GM12878 (cell line): Measurements from ENCODE around the gene PMF1. TPM values are rescaled to one million over a fixed set of nuclear protein-coding genes. Genes with fewer than 3 reads are reported as not detected.

Experiments
- BACH1 ChIP-seq: fragments of 450-650 bp; IDR thresholded peaks from 2 replicates; pipeline ENCODE4 v1.6.1; 2017; ENCODE audit warnings: mild to moderate bottlenecking, borderline replicate concordance
- FOS ChIP-seq: IDR thresholded peaks from 3 replicates; pipeline ENCODE4 v1.6.1; 2011; ENCODE audit warnings: borderline replicate concordance; ENCODE audit not compliant: insufficient read length; ENCODE audit errors: extremely low read depth
- HDAC6 ChIP-seq: fragments of 200-600 bp; sonication (generic); IDR thresholded peaks from one replicate; pipeline ENCODE4 v1.8.0; 2017; ENCODE audit warnings: antibody characterized with exemption; ENCODE audit not compliant: unreplicated experiment
- IKZF2 ChIP-seq, 2 experiments: fragments of 450-650 bp; IDR thresholded peaks; 2 replicates each; pipeline ENCODE4 v1.6.1; 2017; ENCODE audit warnings: mild to moderate bottlenecking in 2 of 2, moderate library complexity in 2 of 2
- JUNB ChIP-seq: IDR thresholded peaks from 2 replicates; pipeline ENCODE4 v1.6.1; 2016; ENCODE audit warnings: antibody characterized with exemption, mild to moderate bottlenecking
- JUND ChIP-seq: IDR thresholded peaks from 2 replicates; pipeline ENCODE4 v1.6.1; 2012; ENCODE audit warnings: low read depth, mild to moderate bottlenecking, low read length, improper control_type of control experiment, moderate library complexity
- MTA2 ChIP-seq: fragments of 450-650 bp; IDR thresholded peaks from 2 replicates; pipeline ENCODE4 v1.6.1; 2016; ENCODE audit warnings: low read depth, mild to moderate bottlenecking, moderate library complexity
- NFYA ChIP-seq: IDR thresholded peaks from 2 replicates; pipeline ENCODE4 v1.6.1; 2011; ENCODE audit warnings: low read depth, mild to moderate bottlenecking, low read length, improper control_type of control experiment, borderline replicate concordance
- POLR2A ChIP-seq: IDR thresholded peaks from 2 replicates; pipeline ENCODE4 v1.6.1; 2011; ENCODE audit warnings: low read depth, mild to moderate bottlenecking, low read length
- POU2F2 ChIP-seq: IDR thresholded peaks from 3 replicates; pipeline ENCODE4 v1.6.1; 2011; ENCODE audit warnings: low read depth, mild to moderate bottlenecking, low read length, borderline replicate concordance
- RAD51 ChIP-seq: fragments of 450-650 bp; IDR thresholded peaks from 2 replicates; pipeline ENCODE4 v1.6.1; 2016; ENCODE audit warnings: moderate library complexity, mild to moderate bottlenecking, inconsistent platforms
- RFX5 ChIP-seq: IDR thresholded peaks from 2 replicates; pipeline ENCODE4 v1.6.1; 2011; ENCODE audit warnings: low read depth, low read length, improper control_type of control experiment
- SUZ12 ChIP-seq: fragments of 200-600 bp; sonication (generic); IDR thresholded peaks from one replicate; pipeline ENCODE4 v1.6.1; 2018; ENCODE audit warnings: antibody characterized with exemption, mild to moderate bottlenecking; ENCODE audit not compliant: unreplicated experiment
- TBL1XR1 ChIP-seq: IDR thresholded peaks from 2 replicates; pipeline ENCODE4 v1.6.1; 2012; ENCODE audit warnings: low read depth, low read length, improper control_type of control experiment
- TCF3 ChIP-seq: IDR thresholded peaks from 2 replicates; pipeline ENCODE4 v1.6.1; 2012; ENCODE audit warnings: low read depth, mild to moderate bottlenecking, low read length, borderline replicate concordance; ENCODE audit not compliant: insufficient read depth
- ZBTB40 ChIP-seq: fragments of 450-650 bp; IDR thresholded peaks from 2 replicates; pipeline ENCODE4 v1.6.1; 2016; ENCODE audit warnings: mild to moderate bottlenecking, moderate library complexity, borderline replicate concordance
- ZNF207 ChIP-seq: fragments of 450-650 bp; IDR thresholded peaks from 2 replicates; pipeline ENCODE4 v1.6.1; 2014; ENCODE audit warnings: antibody characterized with exemption, mild to moderate bottlenecking, borderline replicate concordance
- ZZZ3 ChIP-seq: IDR thresholded peaks from 2 replicates; pipeline ENCODE4 v1.6.1; 2011; ENCODE audit warnings: low read depth; ENCODE audit not compliant: control insufficient read depth, insufficient read length
- polyA plus RNA-seq, 11 experiments: library from polyadenylated mRNA; depleted of rRNA in 4 of 11; unstranded in 6 of 11; stranded (reverse) in 5 of 11; fragments of >200 nt; fragmentation: Nextera tagmentation in 4 of 11; fragmentation: Illumina TruSeq in 1 of 11; extraction: Ambion mirVana in 4 of 11; extraction: Trizol in 1 of 11; gene quantifications; 1 replicate in 1 of 11; 2 replicates in 10 of 11; pipeline versions ENCODE4 v1.2.1 to v1.2.3, GENCODE V29; 2011 to 2016; ENCODE audit warnings: inconsistent platforms in 2 of 11, missing spikeins in 2 of 11, low read depth in 1 of 11
- total RNA-seq, 4 experiments: library from RNA; depleted of rRNA in 3 of 4; stranded (reverse); fragments of >200 nt in 3 of 4; fragmentation: Illumina TruSeq in 1 of 4; extraction: Trizol in 1 of 4; gene quantifications; 2 replicates each; pipeline versions ENCODE4 v1.2.1 to v1.2.3, GENCODE V29; 2013 to 2021
- TF ChIP-seq, protein P1 (sequence below): fragments of 450-650 bp; IDR thresholded peaks from 2 replicates; pipeline ENCODE4 v1.6.1; 2017; ENCODE audit warnings: mild to moderate bottlenecking, low read depth, inconsistent platforms; ENCODE audit not compliant: poor library complexity, severe bottlenecking
- TF ChIP-seq, protein P2 (sequence below): IDR thresholded peaks from 2 replicates; pipeline ENCODE4 v1.6.1; 2012; ENCODE audit warnings: low read length, inconsistent platforms

Gene PMF1
- total and polyA plus RNA-seq, 10 of the 15 experiments (the other 5 are each of a cell fraction or from before 2014, with no cell fraction given), result 6.7 to 105 (median 67.3) TPM

DNA sequence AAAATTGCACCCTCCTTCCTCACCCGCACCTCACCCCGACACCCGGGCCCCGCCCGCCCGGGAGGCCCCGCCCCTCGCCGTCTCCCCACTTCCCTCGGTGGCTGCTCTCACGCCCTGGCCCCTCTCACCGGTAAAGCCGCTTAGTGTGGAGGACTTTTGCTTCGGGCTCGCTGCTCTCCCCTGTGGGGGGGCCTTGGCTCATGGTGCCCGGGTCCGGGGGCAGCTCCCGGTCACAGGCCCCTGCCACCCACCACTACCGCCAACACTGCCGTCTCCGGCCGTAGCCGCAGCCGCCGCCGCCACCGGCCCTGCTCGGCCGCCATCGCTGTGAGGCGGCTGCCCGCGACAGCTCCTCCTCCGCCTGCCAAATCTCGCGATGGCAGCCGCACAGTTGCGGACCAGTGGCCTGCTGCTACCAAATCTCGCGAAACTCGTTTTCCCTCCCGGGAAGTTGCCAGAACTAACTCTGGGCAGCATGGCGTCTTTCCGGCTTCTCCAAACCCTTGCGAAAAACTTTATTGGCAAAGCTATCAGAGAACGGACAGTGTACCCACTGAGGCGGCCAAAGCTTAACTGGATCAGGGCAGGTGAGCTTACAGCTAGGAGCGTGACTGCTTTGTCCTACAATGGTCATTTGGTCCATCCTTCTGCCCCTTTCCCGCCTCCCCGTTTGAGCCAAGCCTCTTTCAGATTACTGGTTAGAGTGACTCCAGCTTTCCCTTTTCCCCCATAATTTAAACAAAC, 69.8 kb downstream of the PMF1 start, which contains the start of gene SMG5 (continued):
- TF ChIP-seq FOS (no peak), RFX5 (no peak), TBL1XR1 (peak; percentile 76; the same call in 1 of the 2 replicates), RAD51 (no peak), POLR2A (peak; percentile 100), JUNB (no peak), MTA2 (no peak), IKZF2 (IDR thresholded peaks at IDR 0.05) (peak; percentile 62 to 78; a peak in 3 of 4 replicates), ZZZ3 (no peak), TCF3 (0 out of 2 replicates have a peak, but pooled peaks have one; percentile 37), ZBTB40 (peak; percentile 100), NFYA (no peak), POU2F2 (peak; percentile 79; the same call in 2 of the 3 replicates), BACH1 (peak; percentile 79), ZNF207 (peak; percentile 98), JUND (no peak), HDAC6 (peak; percentile 72), SUZ12 (no peak)
- TF ChIP-seq, protein P1, sequence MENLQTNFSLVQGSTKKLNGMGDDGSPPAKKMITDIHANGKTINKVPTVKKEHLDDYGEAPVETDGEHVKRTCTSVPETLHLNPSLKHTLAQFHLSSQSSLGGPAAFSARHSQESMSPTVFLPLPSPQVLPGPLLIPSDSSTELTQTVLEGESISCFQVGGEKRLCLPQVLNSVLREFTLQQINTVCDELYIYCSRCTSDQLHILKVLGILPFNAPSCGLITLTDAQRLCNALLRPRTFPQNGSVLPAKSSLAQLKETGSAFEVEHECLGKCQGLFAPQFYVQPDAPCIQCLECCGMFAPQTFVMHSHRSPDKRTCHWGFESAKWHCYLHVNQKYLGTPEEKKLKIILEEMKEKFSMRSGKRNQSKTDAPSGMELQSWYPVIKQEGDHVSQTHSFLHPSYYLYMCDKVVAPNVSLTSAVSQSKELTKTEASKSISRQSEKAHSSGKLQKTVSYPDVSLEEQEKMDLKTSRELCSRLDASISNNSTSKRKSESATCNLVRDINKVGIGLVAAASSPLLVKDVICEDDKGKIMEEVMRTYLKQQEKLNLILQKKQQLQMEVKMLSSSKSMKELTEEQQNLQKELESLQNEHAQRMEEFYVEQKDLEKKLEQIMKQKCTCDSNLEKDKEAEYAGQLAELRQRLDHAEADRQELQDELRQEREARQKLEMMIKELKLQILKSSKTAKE, result peak; percentile 52
- TF ChIP-seq, protein P2, sequence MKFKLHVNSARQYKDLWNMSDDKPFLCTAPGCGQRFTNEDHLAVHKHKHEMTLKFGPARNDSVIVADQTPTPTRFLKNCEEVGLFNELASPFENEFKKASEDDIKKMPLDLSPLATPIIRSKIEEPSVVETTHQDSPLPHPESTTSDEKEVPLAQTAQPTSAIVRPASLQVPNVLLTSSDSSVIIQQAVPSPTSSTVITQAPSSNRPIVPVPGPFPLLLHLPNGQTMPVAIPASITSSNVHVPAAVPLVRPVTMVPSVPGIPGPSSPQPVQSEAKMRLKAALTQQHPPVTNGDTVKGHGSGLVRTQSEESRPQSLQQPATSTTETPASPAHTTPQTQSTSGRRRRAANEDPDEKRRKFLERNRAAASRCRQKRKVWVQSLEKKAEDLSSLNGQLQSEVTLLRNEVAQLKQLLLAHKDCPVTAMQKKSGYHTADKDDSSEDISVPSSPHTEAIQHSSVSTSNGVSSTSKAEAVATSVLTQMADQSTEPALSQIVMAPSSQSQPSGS, result no peak
